Metanephros (tissue), 1 donor: ENCODE measurements around the gene SOHLH1. TPM values are rescaled to one million over a fixed set of nuclear protein-coding genes. Genes with fewer than 3 reads are reported as not detected.

Experiments used
- total RNA-seq: library from RNA; depleted of rRNA; stranded (reverse); fragments of >200 nt; gene quantifications from one replicate; pipeline ENCODE4 v1.2.3, GENCODE V29; 2014

Gene SOHLH1
- total RNA-seq: not detected

GRCh38 chr9:135699440-135699839 is at the start of gene SOHLH1:
SOHLH1 (minus strand) TSS chr9:135699481; CDS start chr9:135699467, 14 bp downstream.

GRCh38 chr9:135701959-135702721 is 2.9 kb upstream of the SOHLH1 start, which contains the start of gene KCNT1:
KCNT1 (plus strand) TSS chr9:135702185; CDS start chr9:135702259, 74 bp downstream.

GRCh38 chr9:135662758-135663450 is 36.4 kb downstream of the SOHLH1 start, which contains the start of gene LCN9:
LCN9 (plus strand) TSS chr9:135663309; CDS start chr9:135663322, 13 bp downstream.

Other genes with a start within 250 kb of the SOHLH1 start
- gene PPP1R26, start 219.7 kb downstream of the SOHLH1 start, total RNA-seq: 24.2 TPM
- gene MRPS2, start 198.8 kb downstream of the SOHLH1 start, total RNA-seq: 28.3 TPM
- gene LCN1, start 178.0 kb downstream of the SOHLH1 start, total RNA-seq: not detected
- 0.64 TPM for gene OBP2A, start 153.4 kb downstream of the SOHLH1 start, total RNA-seq
- gene PAEP, start 137.7 kb downstream of the SOHLH1 start, total RNA-seq: not detected
- gene GLT6D1, start 59.9 kb downstream of the SOHLH1 start, total RNA-seq: not detected
- gene LCN9, start 36.2 kb downstream of the SOHLH1 start, total RNA-seq: not detected
- 1.8 TPM for gene KCNT1, start 2.7 kb upstream of the SOHLH1 start, total RNA-seq
- 26.6 TPM for gene CAMSAP1, start 208.1 kb upstream of the SOHLH1 start, total RNA-seq